GM12892 (cell line): ENCODE measurements around the gene KMT2C.
"Not testable (repeated sequence)": the region's sequence is repeated elsewhere in the genome, so short reads cannot be mapped to it uniquely, and the experiment has no call there.

Experiments used
- DNase-seq: peaks from one replicate; pipeline ENCODE4 v3.0.0; 2011; ENCODE audit not compliant: insufficient read length
- FAIRE-seq: peaks from 2 replicates; lab custom pipeline; 2011; peaks lifted over from hg19 to GRCh38; lab: Jason Lieb, UNC
- POLR2A ChIP-seq: IDR thresholded peaks from 2 replicates; pipeline ENCODE4 v1.6.1; 2011; ENCODE audit warnings: low read depth, low read length, control low read depth
- POLR2AphosphoS5 ChIP-seq: IDR thresholded peaks from 2 replicates; pipeline ENCODE4 v1.6.1; 2011; ENCODE audit warnings: low read depth, low read length, control low read depth
- TAF1 ChIP-seq: IDR thresholded peaks from 2 replicates; pipeline ENCODE4 v1.6.1; 2011; ENCODE audit warnings: low read depth, mild to moderate bottlenecking, control low read depth, low read length, borderline replicate concordance

KMT2C gene

DNA sequence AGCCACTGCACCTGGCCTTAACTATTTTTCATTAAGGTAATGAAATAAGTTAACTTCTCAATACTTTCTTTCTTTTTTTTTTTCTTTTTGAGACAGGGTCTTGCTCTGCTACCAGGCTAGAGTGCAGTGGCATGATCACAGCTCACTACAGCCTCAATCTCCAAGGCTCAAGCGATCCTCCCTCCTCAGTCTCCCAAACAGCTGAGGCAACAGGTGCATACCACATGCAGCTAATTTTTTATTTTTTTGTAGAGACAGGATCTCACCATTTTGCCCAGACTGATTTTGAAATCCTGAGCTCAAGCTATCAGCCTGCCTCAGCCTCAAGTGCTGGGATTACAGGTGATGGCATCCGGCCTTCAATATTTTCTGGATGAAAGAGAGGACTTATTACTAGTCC is 21.0 kb downstream of the KMT2C start:
- no peak for TF ChIP-seq POLR2A
- no peak for TF ChIP-seq TAF1
- no peak for TF ChIP-seq POLR2AphosphoS5
- no peak for FAIRE-seq
- no peak for DNase-seq

DNA sequence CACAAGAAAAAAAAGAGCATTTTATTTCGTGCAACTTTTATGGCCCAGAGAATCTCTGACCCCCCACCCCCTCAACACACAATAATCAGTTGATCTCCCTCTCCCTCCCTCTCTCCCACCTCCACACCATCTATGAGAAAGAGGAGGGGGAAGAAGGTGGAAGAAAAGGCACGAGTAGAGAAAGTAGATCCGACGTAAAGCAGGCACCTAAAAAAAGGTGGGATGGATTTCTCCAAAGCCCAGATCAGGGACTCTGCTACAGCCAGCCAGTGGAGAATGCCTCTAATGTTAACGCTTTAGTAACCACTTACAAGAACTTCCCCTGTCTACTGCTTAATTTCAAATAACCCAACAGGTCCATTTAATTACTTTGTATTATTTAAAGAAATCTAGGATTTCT is 24.4 kb downstream of the KMT2C start:
- no peak for DNase-seq
- no peak for FAIRE-seq
- TF ChIP-seq TAF1 (no peak), POLR2AphosphoS5 (no peak), POLR2A (no peak)

DNA sequence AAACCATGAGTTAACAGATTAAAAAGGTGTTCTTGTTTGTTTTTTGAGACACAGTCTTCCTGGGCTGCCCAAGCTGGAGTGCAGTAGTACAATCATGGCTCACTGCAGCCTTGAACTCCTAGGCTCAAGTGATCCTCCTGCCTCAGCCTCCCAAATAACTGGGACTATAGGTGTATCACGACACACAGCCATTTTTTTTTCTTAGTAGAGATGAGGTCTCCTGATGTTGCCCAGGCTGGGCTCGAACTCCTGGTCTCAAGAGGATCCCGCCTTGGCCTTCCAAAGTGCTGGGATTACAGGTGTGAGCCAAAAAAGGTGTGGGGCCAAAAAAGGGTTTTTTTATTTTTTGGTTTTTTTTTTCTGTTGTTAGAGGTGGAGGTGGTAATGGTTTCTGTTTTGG is 29.3 kb downstream of the KMT2C start:
- DNase-seq (no peak), FAIRE-seq (no peak)
- no peak for TF ChIP-seq TAF1
- TF ChIP-seq POLR2A, result no peak
- no peak for TF ChIP-seq POLR2AphosphoS5

DNA sequence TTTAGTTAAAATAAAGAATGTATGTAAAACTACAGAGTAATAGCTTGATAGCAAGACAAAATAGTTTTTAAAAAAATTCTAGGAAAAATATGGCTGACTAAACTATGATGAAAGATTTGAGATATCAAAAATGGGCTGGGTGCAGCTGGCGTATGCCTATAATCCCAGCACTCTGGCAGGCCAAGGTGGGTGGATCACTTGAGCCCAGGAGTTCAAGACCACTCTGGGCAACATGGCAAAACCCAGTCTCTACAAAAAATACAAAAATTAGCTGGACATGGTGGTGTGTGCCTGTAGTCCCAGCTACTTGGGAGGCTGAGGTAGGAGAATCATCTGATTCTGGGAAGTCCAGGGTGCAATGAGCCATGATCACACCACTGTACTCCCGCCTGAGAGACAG is 29.8 kb downstream of the KMT2C start:
- FAIRE-seq, DNase-seq: not testable (repeated sequence)

DNA sequence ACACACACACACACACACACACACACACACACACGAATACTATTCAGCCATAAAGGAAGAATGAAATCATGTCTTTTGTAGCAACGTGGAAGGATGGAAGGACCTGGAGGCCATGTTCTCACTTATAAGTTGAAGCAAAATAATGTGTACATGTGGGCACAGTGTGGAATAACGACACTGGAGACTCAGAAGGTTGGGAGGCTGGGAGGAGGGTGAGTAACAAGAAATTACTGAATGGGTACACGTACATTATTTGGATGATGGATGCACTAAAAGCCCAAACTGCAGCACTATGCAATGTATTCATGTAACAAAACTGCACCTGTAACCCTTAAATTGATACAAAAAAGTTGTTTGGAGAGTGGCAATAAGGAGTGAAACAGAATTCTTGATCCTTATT is 32.1 kb downstream of the KMT2C start:
- TF ChIP-seq POLR2AphosphoS5 (no peak), TAF1 (no peak), POLR2A (no peak)
- DNase-seq, result no peak
- no peak for FAIRE-seq

DNA sequence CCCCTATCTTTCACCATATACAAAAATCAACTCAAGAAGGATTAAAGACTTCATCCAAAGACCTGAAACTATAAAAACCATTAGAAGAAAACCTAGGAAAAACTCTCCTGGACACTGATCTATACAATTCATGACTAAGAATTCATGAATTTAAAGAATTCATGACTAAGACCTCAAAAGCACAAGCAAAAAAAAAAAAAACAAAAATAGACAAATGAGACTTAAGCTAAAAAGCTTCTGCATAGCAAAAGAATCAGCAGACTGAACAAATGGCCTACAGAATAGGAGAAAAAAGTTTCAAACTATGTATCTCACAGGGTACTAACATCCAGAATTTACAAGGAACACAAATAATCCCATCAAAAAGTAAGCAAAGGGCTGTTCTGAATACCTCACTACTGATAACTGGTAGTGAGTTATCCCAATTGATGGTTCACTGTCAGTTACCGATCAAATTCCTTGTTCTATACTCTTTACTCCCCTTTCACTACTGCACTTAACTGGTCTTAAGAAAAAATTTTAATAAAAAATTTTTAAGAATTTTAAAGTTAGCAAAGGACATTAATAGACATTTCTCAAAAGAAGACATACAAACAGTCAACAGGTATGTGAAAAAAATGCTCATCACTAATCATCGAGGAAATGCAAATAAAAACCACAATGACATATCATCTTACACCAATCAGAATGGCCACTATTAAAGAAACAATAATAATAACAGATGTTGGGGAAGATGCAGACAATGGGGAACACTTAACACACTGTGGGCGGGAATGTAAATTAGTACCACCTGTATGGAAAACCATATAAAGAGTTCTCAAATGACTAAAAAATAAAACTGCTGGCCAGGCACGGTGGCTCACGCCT is 33.2 kb downstream of the KMT2C start:
- TF ChIP-seq POLR2AphosphoS5 (no peak), POLR2A (no peak), TAF1 (no peak)
- FAIRE-seq, result no peak

DNA sequence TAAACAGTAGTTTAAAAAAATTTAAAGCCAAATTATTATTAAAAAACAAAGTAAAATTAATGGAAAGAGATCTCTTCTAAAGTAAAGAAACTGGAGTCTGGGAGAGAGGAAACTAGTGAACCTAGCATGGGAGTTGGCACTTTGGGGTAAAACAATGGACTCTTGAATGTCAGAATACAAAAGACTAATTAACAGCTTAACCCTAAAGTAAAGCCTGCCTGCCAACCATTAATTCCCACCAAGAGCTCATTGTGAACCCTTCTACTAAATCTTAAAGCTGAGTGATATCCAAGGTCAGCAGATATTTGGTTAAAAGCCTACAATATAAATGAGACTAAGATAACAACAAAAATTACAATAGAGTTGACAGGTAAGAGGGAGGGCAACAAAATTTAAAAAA is 36.5 kb downstream of the KMT2C start:
- TF ChIP-seq TAF1 (no peak), POLR2A (no peak), POLR2AphosphoS5 (no peak)
- no peak for DNase-seq
- no peak for FAIRE-seq

More for the DNA sequence above, 33.2 kb downstream of the KMT2C start:
- DNase-seq, result no peak

DNA sequence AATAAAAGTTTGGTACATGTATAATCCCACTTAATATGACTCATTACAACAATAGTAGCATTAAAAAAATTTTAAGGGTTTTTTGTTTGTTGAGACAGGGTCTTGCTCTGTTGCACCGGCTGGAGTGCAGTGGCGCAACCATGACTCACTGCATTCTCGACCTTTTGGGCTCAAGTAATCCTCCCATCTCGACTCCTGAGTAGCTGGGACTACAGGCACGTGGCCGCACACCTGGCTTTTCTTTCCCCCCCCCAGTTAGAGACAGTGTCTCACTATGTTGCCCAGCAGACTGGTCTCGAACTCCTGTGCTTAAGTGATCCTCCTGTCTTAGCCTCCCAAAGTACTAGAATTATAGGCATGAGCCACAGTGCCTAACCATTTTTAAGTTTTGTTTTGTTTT is 40.7 kb downstream of the KMT2C start:
- DNase-seq (no peak), FAIRE-seq (no peak)
- TF ChIP-seq POLR2A (no peak), POLR2AphosphoS5 (no peak), TAF1 (no peak)

DNA sequence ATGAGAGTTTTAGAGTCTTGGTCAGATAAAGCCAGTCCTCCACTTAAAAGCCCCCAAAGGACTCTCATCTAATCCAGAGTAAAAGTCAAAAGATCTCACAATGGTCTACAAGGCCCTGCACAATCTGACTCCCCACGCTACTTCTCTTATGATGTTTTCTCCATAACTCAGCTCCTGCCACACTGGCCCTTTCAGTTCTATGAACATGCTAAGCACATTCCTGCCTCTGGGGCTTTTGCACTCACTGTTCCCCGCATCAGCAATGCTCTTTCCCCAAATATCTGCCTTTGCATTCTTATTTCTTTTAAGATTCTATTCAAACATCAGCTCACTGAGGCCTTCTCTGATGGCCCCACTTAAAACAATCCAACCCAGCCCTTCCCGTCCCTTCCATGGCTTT is 41.6 kb downstream of the KMT2C start:
- not testable (repeated sequence) for DNase-seq, FAIRE-seq

DNA sequence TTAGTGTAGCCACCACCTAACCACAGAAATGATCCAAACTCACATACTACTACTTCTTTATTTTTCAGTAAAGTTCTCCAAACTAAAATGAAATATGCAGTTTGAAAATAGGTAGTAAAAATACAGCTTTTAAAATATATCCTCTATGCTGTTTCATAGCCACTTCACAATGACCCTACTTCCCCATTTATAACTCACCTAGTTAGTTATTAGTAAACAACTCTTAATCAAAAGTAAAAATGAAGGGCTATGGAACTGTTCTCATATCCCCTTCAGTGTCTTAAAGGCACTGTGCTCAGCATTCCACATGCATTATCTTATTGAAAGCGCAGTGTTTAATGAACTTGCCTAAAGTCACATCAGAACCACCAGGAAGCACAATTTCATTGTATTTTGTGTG is 43.5 kb downstream of the KMT2C start:
- no peak for DNase-seq
- TF ChIP-seq TAF1 (no peak), POLR2A (no peak), POLR2AphosphoS5 (no peak)
- no peak for FAIRE-seq

DNA sequence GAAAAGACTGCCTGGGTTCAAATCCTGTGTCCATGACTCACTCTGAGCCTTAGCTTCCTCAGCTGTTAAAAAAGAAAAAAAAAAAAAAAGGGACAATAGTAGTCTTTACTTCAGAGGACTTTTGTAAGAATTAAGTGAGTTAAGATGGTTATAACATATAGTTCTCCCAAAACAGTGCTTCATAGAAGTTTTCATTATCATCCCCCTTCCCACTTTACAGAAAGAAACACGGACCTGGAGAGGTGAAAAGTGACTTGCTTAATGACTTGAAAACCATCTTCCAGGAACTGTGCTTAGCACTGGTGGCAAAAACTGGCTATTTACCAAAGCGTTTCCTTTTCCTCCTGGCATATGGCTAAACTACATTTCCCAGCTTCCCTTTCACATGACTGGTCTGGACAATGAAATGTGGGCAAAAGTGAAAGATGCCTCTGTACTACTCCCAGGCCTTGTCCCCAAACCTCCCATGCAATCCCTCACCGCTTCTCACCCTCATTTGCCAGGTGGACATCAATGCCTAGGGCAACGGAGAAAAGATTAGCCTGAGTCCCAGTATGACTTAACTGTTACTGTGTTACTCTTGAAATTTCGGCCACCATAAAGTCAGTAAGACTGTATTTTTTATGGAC is 49.6 kb downstream of the KMT2C start:
- not testable (repeated sequence) for FAIRE-seq, DNase-seq

DNA sequence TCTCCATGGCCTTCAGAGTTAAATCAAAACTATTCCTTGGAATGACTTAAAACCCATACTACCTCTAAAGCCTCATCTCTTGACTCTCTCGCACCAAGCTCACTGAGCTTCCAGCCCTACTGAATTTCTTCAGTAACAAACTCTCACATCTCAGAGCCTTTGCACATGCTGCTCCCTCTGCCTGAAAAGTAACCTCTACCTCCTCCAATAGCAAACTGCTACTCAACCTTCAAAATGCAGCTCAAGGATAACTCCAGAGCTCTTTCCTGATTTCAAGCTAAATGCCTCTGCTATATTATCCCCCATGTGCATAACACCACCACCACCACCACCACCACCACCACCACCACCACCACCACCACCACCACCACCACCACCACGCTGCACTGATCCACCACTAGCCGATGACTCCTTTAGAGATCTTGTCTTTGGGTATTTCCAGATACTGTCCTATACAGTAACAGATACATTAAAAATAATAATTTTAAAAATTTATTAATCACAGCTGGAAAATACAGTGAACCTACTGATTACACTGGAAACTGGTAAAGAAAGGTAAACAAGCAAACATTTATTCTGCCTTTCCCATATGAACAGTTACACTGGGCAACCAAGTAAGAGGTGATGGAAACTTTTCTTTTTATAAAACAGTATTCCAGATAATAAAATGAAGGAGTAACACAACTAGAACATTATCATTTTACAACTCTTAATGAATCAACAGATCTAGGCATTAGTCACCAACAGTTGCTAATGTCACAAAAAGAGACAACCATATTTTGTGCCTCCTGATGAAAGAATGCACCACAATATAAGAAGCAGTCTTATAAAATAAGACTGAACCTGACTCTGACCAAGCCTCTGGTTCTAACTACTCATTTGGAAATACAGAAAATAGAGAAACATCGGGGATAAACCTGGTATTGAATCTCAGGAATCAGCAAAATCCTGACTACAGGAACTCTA is 51.3 kb downstream of the KMT2C start:
- DNase-seq, FAIRE-seq: not testable (repeated sequence)
